COR-L47 (cell line): ENCODE measurements around the gene THEM4.
A peak's percentile ranks its signal among the peaks of the same experiment; 100 is the strongest.
"Not testable (repeated sequence)": the region's sequence is repeated elsewhere in the genome, so short reads cannot be mapped to it uniquely, and the experiment has no call there.

Source experiments
- DNase-seq: peaks from one replicate; lab custom pipeline; 2025; lab: John Stamatoyannopoulos, UW

Gene THEM4

GRCh38 chr1:151858886-151859665 is 50.2 kb downstream of the THEM4 start:
- DNase-seq: no peak

GRCh38 chr1:151858030-151858746 is 51.1 kb downstream of the THEM4 start:
- no peak for DNase-seq

GRCh38 chr1:151855933-151856332 is 53.4 kb downstream of the THEM4 start:
- DNase-seq: no peak

- DNase-seq: not testable (repeated sequence)
Observed at GRCh38 chr1:151855516-151855915, 53.8 kb downstream of the THEM4 start.

GRCh38 chr1:151854658-151855057 is 54.7 kb downstream of the THEM4 start:
- DNase-seq: no peak

- no peak for DNase-seq
Observed at GRCh38 chr1:151853411-151853943, 55.8 kb downstream of the THEM4 start, which contains the start of gene THEM5. Gene THEM5, minus strand, starts transcription at chr1:151853712. Its CDS starts 147 bp downstream, at chr1:151853565.

GRCh38 chr1:151852733-151853132 is 56.6 kb downstream of the THEM4 start:
- no peak for DNase-seq

- no peak for DNase-seq
Observed at GRCh38 chr1:151851886-151852285, 57.4 kb downstream of the THEM4 start.

- DNase-seq: no peak
Observed at GRCh38 chr1:151849871-151850270, 59.4 kb downstream of the THEM4 start.

- no peak for DNase-seq
Observed at GRCh38 chr1:151849126-151849525, 60.2 kb downstream of the THEM4 start.

- DNase-seq: no peak
Observed at GRCh38 chr1:151847867-151848596, 61.3 kb downstream of the THEM4 start.

GRCh38 chr1:151846686-151847237 is 62.5 kb downstream of the THEM4 start:
- no peak for DNase-seq

- DNase-seq: no peak
Observed at GRCh38 chr1:151846062-151846568, 63.2 kb downstream of the THEM4 start.

- no peak for DNase-seq
Observed at GRCh38 chr1:151843398-151843797, 65.9 kb downstream of the THEM4 start.

GRCh38 chr1:151841141-151841540 is 68.2 kb downstream of the THEM4 start:
- no peak for DNase-seq

- DNase-seq: no peak
Observed at GRCh38 chr1:151840421-151840820, 68.9 kb downstream of the THEM4 start.

GRCh38 chr1:151839457-151840403 is 69.6 kb downstream of the THEM4 start, which contains the start of gene C2CD4D:
Gene C2CD4D, minus strand, starts transcription at chr1:151839820. Its CDS starts 831 bp downstream, at chr1:151838989.
- peak; percentile 68 for DNase-seq

- DNase-seq: no peak
Observed at GRCh38 chr1:151839082-151839412, 70.3 kb downstream of the THEM4 start.

GRCh38 chr1:151838222-151839081 is 70.9 kb downstream of the THEM4 start:
- no peak for DNase-seq

- DNase-seq: no peak
Observed at GRCh38 chr1:151837884-151838221, 71.5 kb downstream of the THEM4 start.
